K562 (cell line): ENCODE data around the gene ERBB4. TPM values are rescaled to one million over a fixed set of nuclear protein-coding genes. Genes with fewer than 3 reads are reported as not detected.

Experiments used
- ATAC-seq: fragments of 200-7000 bp; cut with Tn5 transposase; 3 replicates; pipeline ENCODE4 v1.9.1; 2020; ENCODE audit warnings: moderate library complexity
- BruUV-seq: library from RNA; stranded (reverse); fragments of 400-500 nt; replicated peaks from 2 replicates; lab custom pipeline; 2021; lab: Mats Ljungman, UMichigan
- CTCF ChIA-PET: fragments of 300-600 bp; formaldehyde crosslinking; extraction: SDS; loops from one replicate; lab custom pipeline; 2021; ENCODE audit warnings: low intra/inter-chr PET ratio; lab: Yijun Ruan, JAX
- POLR2A ChIA-PET: fragments of 300-600, 350-650 bp; sonication (Branson Sonifier 250); formaldehyde crosslinking; extraction: SDS; loops from one replicate; lab custom pipeline; 2021; ENCODE audit warnings: antibody characterized with exemption, inconsistent platforms; lab: Yijun Ruan, JAX
- DNase-seq, 4 experiments: peaks; one replicate each; pipeline versions ENCODE4 v3.0.0 to v3.0.0-alpha.2; 2011 to 2018; ENCODE audit warnings: low spot score in 3 of 4, mixed read lengths in 3 of 4; ENCODE audit errors: extremely low read depth in 1 of 4
- FAIRE-seq: peaks from 2 replicates; lab custom pipeline; 2011; peaks lifted over from hg19 to GRCh38; lab: Jason Lieb, UNC
- H2AFZ ChIP-seq: 2 replicates; pipeline ENCODE4 v1.6.0; 2011; ENCODE audit warnings: low read depth, low read length, control low read depth, inconsistent platforms
- H3K27ac ChIP-seq: fragments of 200-600 bp; 3 replicates; pipeline ENCODE4 v1.8.0; 2011; ENCODE audit warnings: low read depth, mild to moderate bottlenecking, control low read depth, inconsistent platforms, low read length, moderate library complexity, mixed read lengths; ENCODE audit errors: extremely low read depth
- H3K27me3 ChIP-seq, 2 experiments: fragments of 300-600 bp in 1 of 2; 2 replicates in 1 of 2; 3 replicates in 1 of 2; pipeline versions ENCODE4 v1.6.0 to v1.8.0; 2011; ENCODE audit warnings: inconsistent platforms in 2 of 2, low read length in 2 of 2, mild to moderate bottlenecking in 1 of 2, mixed read lengths in 1 of 2, moderate library complexity in 1 of 2; ENCODE audit not compliant: control insufficient read depth in 2 of 2, insufficient read depth in 2 of 2
- H3K36me3 ChIP-seq: fragments of 300-600 bp; 3 replicates; pipeline ENCODE4 v1.8.0; 2011; ENCODE audit warnings: mild to moderate bottlenecking, low read length, inconsistent platforms; ENCODE audit not compliant: control insufficient read depth, insufficient read depth
- H3K4me1 ChIP-seq, 2 experiments: fragments of 200-600 bp in 1 of 2; replicated peaks in 1 of 2; 2 replicates in 1 of 2; 3 replicates in 1 of 2; pipeline versions ENCODE4 v1.5.1 to v1.8.0; 2011; ENCODE audit warnings: inconsistent platforms in 2 of 2, low read length in 2 of 2, mild to moderate bottlenecking in 1 of 2, mixed read lengths in 1 of 2, moderate library complexity in 1 of 2; ENCODE audit not compliant: control insufficient read depth in 2 of 2, insufficient read depth in 2 of 2
- H3K4me2 ChIP-seq: 2 replicates; pipeline ENCODE4 v1.6.1; 2011; ENCODE audit warnings: low read length, control low read depth, inconsistent platforms, mixed read lengths; ENCODE audit not compliant: insufficient read depth
- H3K4me3 ChIP-seq: fragments of 200-600 bp; sonication (generic), shearing (Covaris generic); 2 replicates; pipeline ENCODE4 v1.5.1; 2016; ENCODE audit warnings: control low read depth, inconsistent platforms
- H3K79me2 ChIP-seq: fragments of 200-600 bp; 3 replicates; pipeline ENCODE4 v1.8.0; 2011; ENCODE audit warnings: low read length, inconsistent platforms; ENCODE audit not compliant: control insufficient read depth, insufficient read depth
- H3K9ac ChIP-seq, 2 experiments: 2 replicates each; pipeline versions ENCODE4 v1.6.0 to v1.6.1; 2011; ENCODE audit warnings: low read depth in 2 of 2, low read length in 2 of 2, control low read depth in 1 of 2, inconsistent platforms in 1 of 2, mild to moderate bottlenecking in 1 of 2, mixed read lengths in 1 of 2; ENCODE audit not compliant: insufficient read depth in 1 of 2
- H3K9me1 ChIP-seq: one replicate; pipeline ENCODE4 v1.6.0; 2011; ENCODE audit warnings: inconsistent platforms, mild to moderate bottlenecking, low read length, moderate library complexity; ENCODE audit not compliant: control insufficient read depth, insufficient read depth
- H3K9me3 ChIP-seq: replicated peaks from 2 replicates; pipeline ENCODE4 v1.5.1; 2011; ENCODE audit warnings: low read depth, low read length, inconsistent platforms; ENCODE audit not compliant: control insufficient read depth, insufficient read depth
- H4K20me1 ChIP-seq: replicated peaks from 2 replicates; pipeline ENCODE4 v1.6.1; 2011; ENCODE audit warnings: low read length, inconsistent platforms, mixed read lengths; ENCODE audit not compliant: control insufficient read depth, insufficient read depth
- CBFB ChIP-seq: sonication (generic); formaldehyde crosslinking; IDR thresholded peaks from 2 replicates; pipeline ENCODE4 v1.4.0; 2020; ENCODE audit warnings: mild to moderate bottlenecking, missing genetic modification reagents
- CHCHD3 ChIP-seq: fragments of 250-450 bp; sonication (Bioruptor Pico); IDR thresholded peaks from 2 replicates; pipeline ENCODE4 v2.1.2; 2022; ENCODE audit warnings: mild to moderate bottlenecking
- HDAC1 ChIP-seq, 2 experiments: fragments of 450-650 bp; IDR thresholded peaks; 2 replicates each; pipeline ENCODE4 v1.6.1; 2016 to 2017; ENCODE audit warnings: inconsistent platforms in 1 of 2, mild to moderate bottlenecking in 1 of 2, moderate library complexity in 1 of 2
- HMGN3 ChIP-seq: IDR thresholded peaks from 2 replicates; pipeline ENCODE4 v1.6.1; 2011; ENCODE audit warnings: borderline replicate concordance, low read depth, mild to moderate bottlenecking, mixed read lengths, low read length; ENCODE audit not compliant: insufficient read length; ENCODE audit errors: extremely low read depth
- HNRNPLL ChIP-seq: fragments of 200-400 bp; formaldehyde crosslinking; IDR thresholded peaks from 2 replicates; pipeline ENCODE4 v1.6.1; 2017; ENCODE audit warnings: low read length, low read depth, mild to moderate bottlenecking; ENCODE audit not compliant: poor library complexity, severe bottlenecking
- LEF1 ChIP-seq: fragments of 450-650 bp; IDR thresholded peaks from 2 replicates; pipeline ENCODE4 v1.6.1; 2016; ENCODE audit warnings: mild to moderate bottlenecking
- PRPF4 ChIP-seq: fragments of 200-400 bp; formaldehyde crosslinking; IDR thresholded peaks from one replicate; pipeline ENCODE4 v1.6.1; 2017; ENCODE audit warnings: low read length, low read depth, mild to moderate bottlenecking; ENCODE audit not compliant: insufficient read depth, poor library complexity, severe bottlenecking
- ZNF263 ChIP-seq: sonication (generic); formaldehyde crosslinking; IDR thresholded peaks from 2 replicates; pipeline ENCODE4 v1.8.0; 2022; ENCODE audit warnings: mild to moderate bottlenecking, missing genetic modification reagents, borderline replicate concordance
- ZNF316 ChIP-seq: fragments of 450-650 bp; IDR thresholded peaks from 2 replicates; pipeline ENCODE4 v1.6.1; 2016
- WGBS: fragments of 100-300 bp; shearing (Covaris generic); methylation state at CpG from one replicate; pipeline ENCODE4 v1.1.6; 2016; ENCODE audit warnings: low coverage, mixed read lengths; ENCODE audit not compliant: insufficient coverage; ENCODE audit errors: missing lambda C conversion rate; 5-methylcytosine and 5-hydroxymethylcytosine counted together
- in situ Hi-C: fragments of 300-500 bp; cut with MboI; formaldehyde crosslinking; loops from 4 replicates; pipeline ENCODE4 v1.15.0; 2018; ENCODE audit warnings: inconsistent platforms, mixed read lengths
- intact Hi-C: fragments of 100-400 bp; cut with micrococcal nuclease; formaldehyde crosslinking; loops from 2 replicates; pipeline ENCODE4 v1.14.2; 2022
- polyA plus RNA-seq, 8 experiments: library from polyadenylated mRNA; depleted of rRNA in 4 of 8; stranded (reverse) in 5 of 8; unstranded in 3 of 8; fragments of >200 nt; fragmentation: Nextera tagmentation in 2 of 8; fragmentation: Illumina TruSeq in 1 of 8; extraction: Ambion mirVana in 2 of 8; extraction: Trizol in 1 of 8; gene quantifications; 2 replicates each; pipeline versions ENCODE4 v1.2.1 to v1.2.3, GENCODE V29; 2011 to 2014; ENCODE audit warnings: inconsistent platforms in 1 of 8, missing spikeins in 1 of 8
- total RNA-seq, 7 experiments: library from RNA; depleted of rRNA in 6 of 7; stranded (reverse); fragments of >200 nt in 6 of 7; fragmentation: Illumina TruSeq in 2 of 7; extraction: Trizol in 2 of 7; gene quantifications; 2 replicates each; pipeline versions ENCODE4 v1.2.1 to v1.2.3, GENCODE V29; 2011 to 2021; ENCODE audit warnings: low replicate concordance in 1 of 7

The ERBB4 gene
- total and polyA plus RNA-seq, 9 of the 15 experiments (the other 6 are each of a cell fraction or from before 2014, with no cell fraction given) = not detected

DNA sequence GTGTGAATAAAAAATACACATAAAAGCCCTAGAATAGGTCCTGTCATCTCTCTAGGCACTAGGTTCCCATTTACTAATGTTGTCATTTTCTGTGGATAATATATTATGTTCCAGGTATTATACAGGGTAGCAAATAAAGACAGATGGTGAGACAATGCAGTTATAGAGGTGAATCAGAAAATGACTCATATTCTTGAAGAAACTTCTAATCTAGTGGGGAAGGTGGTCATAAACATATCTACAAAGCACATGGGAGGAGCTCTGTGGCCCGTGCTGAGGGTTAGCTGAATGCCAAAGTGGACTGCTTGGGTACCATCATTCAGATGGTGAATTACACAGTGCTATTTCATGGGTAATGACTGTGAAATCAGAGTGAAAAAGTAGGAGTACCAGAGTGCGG lies 700.9 kb downstream of the ERBB4 start:
- no peak for FAIRE-seq
- Histone ChIP-seq H4K20me1 (no peaks in the 10 kb centered on the region), H3K27ac (no peak overlapping the region), H3K4me1 (no peaks in the 10 kb centered on the region), H2AFZ (no peak overlapping the region), H3K9me3 (no peaks in the 10 kb centered on the region), H3K79me2 (no peaks in the 10 kb centered on the region), H3K9me1 (no peaks in the 10 kb centered on the region), H3K9ac (no peak overlapping the region), H3K4me3 (no peak overlapping the region), H3K36me3 (no peaks in the 10 kb centered on the region), H3K27me3 (no peaks in the 10 kb centered on the region), H3K4me2 (no peak overlapping the region)
- no peak for DNase-seq
- in situ Hi-C loops = no loop called here
- TF ChIP-seq LEF1 (no peak), HMGN3 (no peak), HDAC1 (IDR thresholded peaks at IDR 0.05) (no peak), PRPF4 (no peak), CHCHD3 (CRISPR knock-in tag) (no peak), ZNF316 (no peak), CBFB (CRISPR knock-in tag) (no peak), HNRNPLL (no peak), ZNF263 (CRISPR knock-in tag) (no peak)
- BruUV-seq = no TSS peak
- intact Hi-C loops = no loop called here
- POLR2A ChIA-PET = no interaction called here
- WGBS = 0% methylated on average over 2 of the region's 2 CpGs
- CTCF ChIA-PET = no interaction called here
- no peak for ATAC-seq
